GM23338 (cell line): Measurements from ENCODE around the gene KDM4B. TPM values are rescaled to one million over a fixed set of nuclear protein-coding genes. Genes with fewer than 3 reads are reported as not detected.

Experiments
- ATAC-seq: fragments of 200-7000 bp; cut with Tn5 transposase; 3 replicates; pipeline ENCODE4 v1.9.1; 2020
- DNase-seq: peaks from one replicate; pipeline ENCODE4 v3.0.0-alpha.2; 2015; ENCODE audit warnings: low spot score
- H2AFZ ChIP-seq: fragments of 200-600 bp; sonication (generic); 2 replicates; pipeline ENCODE4 v1.8.0; 2016; ENCODE audit warnings: antibody characterized with exemption, mild to moderate bottlenecking, moderate library complexity
- H3F3A ChIP-seq: fragments of 200-600 bp; sonication (generic); replicated peaks from 2 replicates; pipeline ENCODE4 v1.8.0; 2017; ENCODE audit warnings: antibody characterized with exemption, mixed run types, low read depth
- H3K27ac ChIP-seq: fragments of 200-600 bp; sonication (generic); 2 replicates; pipeline ENCODE4 v1.6.1; 2016; ENCODE audit warnings: low read depth
- H3K27me3 ChIP-seq: fragments of 200-600 bp; sonication (generic); 2 replicates; pipeline ENCODE4 v1.8.0; 2016; ENCODE audit warnings: mild to moderate bottlenecking, mixed run types, moderate library complexity; ENCODE audit not compliant: insufficient read depth
- H3K36me3 ChIP-seq: fragments of 200-600 bp; sonication (generic); 2 replicates; pipeline ENCODE4 v1.8.0; 2016; ENCODE audit warnings: mild to moderate bottlenecking; ENCODE audit not compliant: insufficient read depth
- H3K4me1 ChIP-seq: fragments of 200-600 bp; sonication (generic); 2 replicates; pipeline ENCODE4 v1.8.0; 2016; ENCODE audit warnings: mild to moderate bottlenecking, moderate library complexity; ENCODE audit not compliant: insufficient read depth
- H3K4me2 ChIP-seq: fragments of 200-600 bp; sonication (generic); 2 replicates; pipeline ENCODE4 v1.7.1; 2017; ENCODE audit warnings: mixed run types
- H3K4me3 ChIP-seq: fragments of 200-600 bp; sonication (generic); 2 replicates; pipeline ENCODE4 v1.6.1; 2016; ENCODE audit warnings: mixed run types
- H3K79me2 ChIP-seq: fragments of 200-600 bp; sonication (generic); replicated peaks from 2 replicates; pipeline ENCODE4 v1.8.0; 2017; ENCODE audit warnings: mild to moderate bottlenecking; ENCODE audit not compliant: insufficient read depth
- H3K9me2 ChIP-seq: fragments of 200-600 bp; sonication (generic); 2 replicates; pipeline ENCODE4 v1.8.0; 2017; ENCODE audit not compliant: insufficient read depth
- H4K20me1 ChIP-seq: fragments of 200-600 bp; sonication (generic); replicated peaks from 2 replicates; pipeline ENCODE4 v1.8.0; 2017; ENCODE audit warnings: mild to moderate bottlenecking; ENCODE audit not compliant: insufficient read depth
- H3K27ac Mint-ChIP-seq: 2 replicates; pipeline ENCODE4 v1.8.0; 2020; ENCODE audit warnings: inconsistent platforms, mild to moderate bottlenecking, moderate library complexity, mixed read lengths
- H3K27me3 Mint-ChIP-seq: 3 replicates; pipeline ENCODE4 v1.8.0; 2022; ENCODE audit warnings: low read depth, mild to moderate bottlenecking, moderate library complexity, mixed read lengths, inconsistent platforms; ENCODE audit not compliant: insufficient read depth, poor library complexity
- H3K36me3 Mint-ChIP-seq: 3 replicates; pipeline ENCODE4 v1.8.0; 2021; ENCODE audit warnings: low read depth, mild to moderate bottlenecking, inconsistent platforms, moderate library complexity, mixed read lengths
- H3K4me1 Mint-ChIP-seq: 3 replicates; pipeline ENCODE4 v1.8.0; 2020; ENCODE audit warnings: mild to moderate bottlenecking, inconsistent platforms, mixed read lengths
- H3K4me3 Mint-ChIP-seq: 3 replicates; pipeline ENCODE4 v1.8.0; 2021; ENCODE audit warnings: moderate library complexity, mild to moderate bottlenecking, inconsistent platforms, mixed read lengths
- H3K9me3 Mint-ChIP-seq: 3 replicates; pipeline ENCODE4 v1.8.0; 2020; ENCODE audit warnings: moderate library complexity, mild to moderate bottlenecking, inconsistent platforms, mixed read lengths
- CREB1 ChIP-seq: fragments of 250-450 bp; sonication (Bioruptor Pico); IDR thresholded peaks from 2 replicates; pipeline ENCODE4 v1.5.0; 2020; ENCODE audit warnings: low read depth, mild to moderate bottlenecking, moderate library complexity
- CTCF ChIP-seq, 2 experiments: fragments of 200-600 bp in 1 of 2; sonication (generic) in 1 of 2; conservative IDR thresholded peaks; 2 replicates each; pipeline versions ENCODE4 v1.5.1 to v1.6.1; 2016 to 2017; ENCODE audit warnings: antibody characterized with exemption in 2 of 2, low read depth in 2 of 2, mild to moderate bottlenecking in 2 of 2, moderate library complexity in 1 of 2
- EZH2 ChIP-seq: fragments of 200-600 bp; sonication (generic); IDR thresholded peaks from one replicate; pipeline ENCODE4 v1.8.0; 2017; ENCODE audit warnings: antibody characterized with exemption, mild to moderate bottlenecking, low read depth; ENCODE audit not compliant: unreplicated experiment
- EZH2phosphoT487 ChIP-seq: fragments of 200-600 bp; sonication (generic); IDR thresholded peaks from one replicate; pipeline ENCODE4 v1.8.1; 2018; ENCODE audit warnings: antibody characterized with exemption; ENCODE audit not compliant: unreplicated experiment
- JUNB ChIP-seq: IDR thresholded peaks from one replicate; pipeline ENCODE4 v1.6.1; 2016; ENCODE audit warnings: antibody characterized with exemption; ENCODE audit not compliant: unreplicated experiment
- NANOG ChIP-seq: IDR thresholded peaks from 2 replicates; pipeline ENCODE4 v1.6.1; 2016; ENCODE audit warnings: antibody characterized with exemption, borderline replicate concordance
- POLR2AphosphoS5 ChIP-seq: IDR thresholded peaks from 2 replicates; pipeline ENCODE4 v1.6.1; 2016; ENCODE audit warnings: antibody characterized with exemption, low read depth
- STAT1 ChIP-seq: IDR thresholded peaks from one replicate; pipeline ENCODE4 v1.6.1; 2016; ENCODE audit warnings: antibody characterized with exemption; ENCODE audit not compliant: unreplicated experiment
- ZNF114 ChIP-seq: fragments of 250-450 bp; sonication (Bioruptor Pico); IDR thresholded peaks from 2 replicates; pipeline ENCODE4 v1.5.0; 2020; ENCODE audit warnings: mild to moderate bottlenecking, moderate library complexity
- ZNF331 ChIP-seq: fragments of 250-450 bp; sonication (Bioruptor Pico); IDR thresholded peaks from 2 replicates; pipeline ENCODE4 v1.5.0; 2020; ENCODE audit warnings: low read depth, mild to moderate bottlenecking, moderate library complexity
- polyA plus RNA-seq: library from polyadenylated mRNA; unstranded; fragments of >200 nt; fragmentation: Nextera tagmentation; extraction: Ambion mirVana; gene quantifications from 2 replicates; pipeline ENCODE4 v1.2.1, GENCODE V29; 2016
- total RNA-seq: library from RNA; depleted of rRNA; stranded (reverse); fragments of >200 nt; shearing (Covaris generic); gene quantifications from 2 replicates; pipeline ENCODE4 v1.2.3, GENCODE V29; 2014
- TF ChIP-seq, protein P1 (sequence below): IDR thresholded peaks from 2 replicates; pipeline ENCODE4 v1.6.1; 2016; ENCODE audit warnings: antibody characterized with exemption
- TF ChIP-seq, protein P2 (sequence below): IDR thresholded peaks from one replicate; pipeline ENCODE4 v1.6.1; 2018; ENCODE audit warnings: antibody characterized with exemption; ENCODE audit not compliant: unreplicated experiment
- TF ChIP-seq, protein P3 (sequence below): fragments of 250-450 bp; sonication (Bioruptor Pico); IDR thresholded peaks from 2 replicates; pipeline ENCODE4 v1.5.0; 2020; ENCODE audit warnings: mild to moderate bottlenecking, moderate library complexity

Gene KDM4B
- total and polyA plus RNA-seq, 2 experiments from 2014 or later = 9.1 to 27.6 TPM

GRCh38 chr19:5071579-5071978, 102.7 kb downstream of the KDM4B start:
- H4K20me1 ChIP-seq = peaks cover 10% of the 10 kb centered on the region; the same call in 1 of the 2 replicates
- H3K27me3 ChIP-seq = no peaks in the 10 kb centered on the region
- no peaks in the 10 kb centered on the region for H3K9me2 ChIP-seq
- H2AFZ ChIP-seq = no peak overlapping the region
- DNase-seq = no peak
- H3K4me1 ChIP-seq = peaks cover 27% of the 10 kb centered on the region
- TF ChIP-seq EZH2phosphoT487 (no peak), JUNB (no peak), CTCF (conservative IDR thresholded peaks at IDR 0.05; ENCODE audit: low read depth in 2 of 2) (no peak), EZH2 (no peak), CREB1 (no peak), STAT1 (no peak), NANOG (no peak), POLR2AphosphoS5 (no peak; the same call in 1 of the 2 replicates), ZNF331 (no peak), ZNF114 (CRISPR knock-in tag) (no peak)
- TF ChIP-seq, protein P1, sequence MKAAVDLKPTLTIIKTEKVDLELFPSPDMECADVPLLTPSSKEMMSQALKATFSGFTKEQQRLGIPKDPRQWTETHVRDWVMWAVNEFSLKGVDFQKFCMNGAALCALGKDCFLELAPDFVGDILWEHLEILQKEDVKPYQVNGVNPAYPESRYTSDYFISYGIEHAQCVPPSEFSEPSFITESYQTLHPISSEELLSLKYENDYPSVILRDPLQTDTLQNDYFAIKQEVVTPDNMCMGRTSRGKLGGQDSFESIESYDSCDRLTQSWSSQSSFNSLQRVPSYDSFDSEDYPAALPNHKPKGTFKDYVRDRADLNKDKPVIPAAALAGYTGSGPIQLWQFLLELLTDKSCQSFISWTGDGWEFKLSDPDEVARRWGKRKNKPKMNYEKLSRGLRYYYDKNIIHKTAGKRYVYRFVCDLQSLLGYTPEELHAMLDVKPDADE = no peak
- TF ChIP-seq, protein P2, sequence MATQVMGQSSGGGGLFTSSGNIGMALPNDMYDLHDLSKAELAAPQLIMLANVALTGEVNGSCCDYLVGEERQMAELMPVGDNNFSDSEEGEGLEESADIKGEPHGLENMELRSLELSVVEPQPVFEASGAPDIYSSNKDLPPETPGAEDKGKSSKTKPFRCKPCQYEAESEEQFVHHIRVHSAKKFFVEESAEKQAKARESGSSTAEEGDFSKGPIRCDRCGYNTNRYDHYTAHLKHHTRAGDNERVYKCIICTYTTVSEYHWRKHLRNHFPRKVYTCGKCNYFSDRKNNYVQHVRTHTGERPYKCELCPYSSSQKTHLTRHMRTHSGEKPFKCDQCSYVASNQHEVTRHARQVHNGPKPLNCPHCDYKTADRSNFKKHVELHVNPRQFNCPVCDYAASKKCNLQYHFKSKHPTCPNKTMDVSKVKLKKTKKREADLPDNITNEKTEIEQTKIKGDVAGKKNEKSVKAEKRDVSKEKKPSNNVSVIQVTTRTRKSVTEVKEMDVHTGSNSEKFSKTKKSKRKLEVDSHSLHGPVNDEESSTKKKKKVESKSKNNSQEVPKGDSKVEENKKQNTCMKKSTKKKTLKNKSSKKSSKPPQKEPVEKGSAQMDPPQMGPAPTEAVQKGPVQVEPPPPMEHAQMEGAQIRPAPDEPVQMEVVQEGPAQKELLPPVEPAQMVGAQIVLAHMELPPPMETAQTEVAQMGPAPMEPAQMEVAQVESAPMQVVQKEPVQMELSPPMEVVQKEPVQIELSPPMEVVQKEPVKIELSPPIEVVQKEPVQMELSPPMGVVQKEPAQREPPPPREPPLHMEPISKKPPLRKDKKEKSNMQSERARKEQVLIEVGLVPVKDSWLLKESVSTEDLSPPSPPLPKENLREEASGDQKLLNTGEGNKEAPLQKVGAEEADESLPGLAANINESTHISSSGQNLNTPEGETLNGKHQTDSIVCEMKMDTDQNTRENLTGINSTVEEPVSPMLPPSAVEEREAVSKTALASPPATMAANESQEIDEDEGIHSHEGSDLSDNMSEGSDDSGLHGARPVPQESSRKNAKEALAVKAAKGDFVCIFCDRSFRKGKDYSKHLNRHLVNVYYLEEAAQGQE = no peak
- TF ChIP-seq, protein P3, sequence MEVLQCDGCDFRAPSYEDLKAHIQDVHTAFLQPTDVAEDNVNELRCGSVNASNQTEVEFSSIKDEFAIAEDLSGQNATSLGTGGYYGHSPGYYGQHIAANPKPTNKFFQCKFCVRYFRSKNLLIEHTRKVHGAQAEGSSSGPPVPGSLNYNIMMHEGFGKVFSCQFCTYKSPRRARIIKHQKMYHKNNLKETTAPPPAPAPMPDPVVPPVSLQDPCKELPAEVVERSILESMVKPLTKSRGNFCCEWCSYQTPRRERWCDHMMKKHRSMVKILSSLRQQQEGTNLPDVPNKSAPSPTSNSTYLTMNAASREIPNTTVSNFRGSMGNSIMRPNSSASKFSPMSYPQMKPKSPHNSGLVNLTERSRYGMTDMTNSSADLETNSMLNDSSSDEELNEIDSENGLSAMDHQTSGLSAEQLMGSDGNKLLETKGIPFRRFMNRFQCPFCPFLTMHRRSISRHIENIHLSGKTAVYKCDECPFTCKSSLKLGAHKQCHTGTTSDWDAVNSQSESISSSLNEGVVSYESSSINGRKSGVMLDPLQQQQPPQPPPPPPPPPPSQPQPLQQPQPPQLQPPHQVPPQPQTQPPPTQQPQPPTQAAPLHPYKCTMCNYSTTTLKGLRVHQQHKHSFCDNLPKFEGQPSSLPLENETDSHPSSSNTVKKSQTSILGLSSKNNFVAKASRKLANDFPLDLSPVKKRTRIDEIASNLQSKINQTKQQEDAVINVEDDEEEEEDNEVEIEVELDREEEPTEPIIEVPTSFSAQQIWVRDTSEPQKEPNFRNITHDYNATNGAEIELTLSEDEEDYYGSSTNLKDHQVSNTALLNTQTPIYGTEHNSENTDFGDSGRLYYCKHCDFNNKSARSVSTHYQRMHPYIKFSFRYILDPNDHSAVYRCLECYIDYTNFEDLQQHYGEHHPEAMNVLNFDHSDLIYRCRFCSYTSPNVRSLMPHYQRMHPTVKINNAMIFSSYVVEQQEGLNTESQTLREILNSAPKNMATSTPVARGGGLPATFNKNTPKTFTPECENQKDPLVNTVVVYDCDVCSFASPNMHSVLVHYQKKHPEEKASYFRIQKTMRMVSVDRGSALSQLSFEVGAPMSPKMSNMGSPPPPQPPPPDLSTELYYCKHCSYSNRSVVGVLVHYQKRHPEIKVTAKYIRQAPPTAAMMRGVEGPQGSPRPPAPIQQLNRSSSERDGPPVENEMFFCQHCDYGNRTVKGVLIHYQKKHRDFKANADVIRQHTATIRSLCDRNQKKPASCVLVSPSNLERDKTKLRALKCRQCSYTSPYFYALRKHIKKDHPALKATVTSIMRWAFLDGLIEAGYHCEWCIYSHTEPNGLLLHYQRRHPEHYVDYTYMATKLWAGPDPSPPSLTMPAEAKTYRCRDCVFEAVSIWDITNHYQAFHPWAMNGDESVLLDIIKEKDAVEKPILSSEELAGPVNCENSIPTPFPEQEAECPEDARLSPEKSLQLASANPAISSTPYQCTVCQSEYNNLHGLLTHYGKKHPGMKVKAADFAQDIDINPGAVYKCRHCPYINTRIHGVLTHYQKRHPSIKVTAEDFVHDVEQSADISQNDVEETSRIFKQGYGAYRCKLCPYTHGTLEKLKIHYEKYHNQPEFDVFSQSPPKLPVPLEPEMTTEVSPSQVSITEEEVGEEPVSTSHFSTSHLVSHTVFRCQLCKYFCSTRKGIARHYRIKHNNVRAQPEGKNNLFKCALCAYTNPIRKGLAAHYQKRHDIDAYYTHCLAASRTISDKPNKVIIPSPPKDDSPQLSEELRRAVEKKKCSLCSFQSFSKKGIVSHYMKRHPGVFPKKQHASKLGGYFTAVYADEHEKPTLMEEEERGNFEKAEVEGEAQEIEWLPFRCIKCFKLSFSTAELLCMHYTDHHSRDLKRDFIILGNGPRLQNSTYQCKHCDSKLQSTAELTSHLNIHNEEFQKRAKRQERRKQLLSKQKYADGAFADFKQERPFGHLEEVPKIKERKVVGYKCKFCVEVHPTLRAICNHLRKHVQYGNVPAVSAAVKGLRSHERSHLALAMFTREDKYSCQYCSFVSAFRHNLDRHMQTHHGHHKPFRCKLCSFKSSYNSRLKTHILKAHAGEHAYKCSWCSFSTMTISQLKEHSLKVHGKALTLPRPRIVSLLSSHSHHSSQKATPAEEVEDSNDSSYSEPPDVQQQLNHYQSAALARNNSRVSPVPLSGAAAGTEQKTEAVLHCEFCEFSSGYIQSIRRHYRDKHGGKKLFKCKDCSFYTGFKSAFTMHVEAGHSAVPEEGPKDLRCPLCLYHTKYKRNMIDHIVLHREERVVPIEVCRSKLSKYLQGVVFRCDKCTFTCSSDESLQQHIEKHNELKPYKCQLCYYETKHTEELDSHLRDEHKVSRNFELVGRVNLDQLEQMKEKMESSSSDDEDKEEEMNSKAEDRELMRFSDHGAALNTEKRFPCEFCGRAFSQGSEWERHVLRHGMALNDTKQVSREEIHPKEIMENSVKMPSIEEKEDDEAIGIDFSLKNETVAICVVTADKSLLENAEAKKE = no peak
- H3F3A ChIP-seq = peaks cover 7% of the 10 kb centered on the region; the same call in 1 of the 2 replicates
- no peaks in the 10 kb centered on the region for H3K9me3 Mint-ChIP-seq
- H3K36me3 ChIP-seq = no peaks in the 10 kb centered on the region
- peaks cover 11% of the 10 kb centered on the region for H3K27me3 Mint-ChIP-seq
- no peak overlapping the region for H3K4me3 Mint-ChIP-seq
- no peak overlapping the region for H3K27ac ChIP-seq
- H3K4me1 Mint-ChIP-seq = peaks cover 34% of the 10 kb centered on the region
- no peak overlapping the region for H3K4me3 ChIP-seq
- H3K27ac Mint-ChIP-seq = no peak overlapping the region; the same call in 1 of the 2 replicates
- H3K79me2 ChIP-seq = no peaks in the 10 kb centered on the region
- peaks cover 3% of the 10 kb centered on the region; the same call in 2 of the 3 replicates for H3K36me3 Mint-ChIP-seq
- H3K4me2 ChIP-seq = no peak overlapping the region
- no peak for ATAC-seq
